Measurements from ENCODE around the gene MROH7. TPM values are rescaled to one million over a fixed set of nuclear protein-coding genes. Genes with fewer than 3 reads are reported as not detected.

MROH7 gene
- total RNA-seq, 1 experiment from 2014 or later: not detected

GRCh38 chr1:54611621-54612020 is 30.0 kb upstream of the MROH7 start:
- no peaks in the 10 kb centered on the region for H3K79me2 ChIP-seq (ENCODE audit: low read length)
- DNase-seq (no peak), ATAC-seq (no peak)
- H4K20me1 ChIP-seq (ENCODE audit: low read length): no peaks in the 10 kb centered on the region
- no peak overlapping the region for H3K9ac ChIP-seq (ENCODE audit: low read length)
- H3K4me2 ChIP-seq (ENCODE audit: low read length): no peak overlapping the region
- TF ChIP-seq EZH2phosphoT487 (IDR thresholded peaks at IDR 0.05; ENCODE audit: borderline replicate concordance, low read length): no peak
- TF ChIP-seq CTCF (conservative IDR thresholded peaks at IDR 0.05; ENCODE audit: low read depth, low read length): no peak
- TF ChIP-seq EZH2 (IDR thresholded peaks at IDR 0.05; ENCODE audit: low read length, unreplicated experiment): no peak
- no TSS peak for BruUV-seq (replicated peaks)
- ChIA-PET CTCF (no interaction called here), POLR2A (ENCODE audit: unreplicated experiment) (no interaction called here)
- H2AFZ ChIP-seq (ENCODE audit: low read length): no peak overlapping the region
- intact Hi-C loops (cut with micrococcal nuclease): no loop called here
- H3K9me2 ChIP-seq (replicated peaks; ENCODE audit: low read length): no peaks in the 10 kb centered on the region
- no peak overlapping the region for H3K27ac ChIP-seq (ENCODE audit: low read length)
- no peaks in the 10 kb centered on the region for H3K9me3 ChIP-seq (ENCODE audit: low read length)
- H3K36me3 ChIP-seq (ENCODE audit: low read depth, low read length): no peaks in the 10 kb centered on the region
- no peak overlapping the region for H3K4me3 ChIP-seq (ENCODE audit: low read length)
- H3F3A ChIP-seq (ENCODE audit: low read length, unreplicated experiment): no peaks in the 10 kb centered on the region
- H3K27me3 ChIP-seq (ENCODE audit: low read length): no peaks in the 10 kb centered on the region
- H3K4me1 ChIP-seq (ENCODE audit: insufficient read depth, low read length): no peaks in the 10 kb centered on the region

- no TSS peak for BruUV-seq (replicated peaks)
- no peak overlapping the region for H3K4me3 ChIP-seq (ENCODE audit: low read length)
- H3K9me2 ChIP-seq (replicated peaks; ENCODE audit: low read length): no peaks in the 10 kb centered on the region
- H3K36me3 ChIP-seq (ENCODE audit: low read depth, low read length): no peaks in the 10 kb centered on the region
- POLR2A ChIA-PET (ENCODE audit: unreplicated experiment): no interaction called here
- H3K9me3 ChIP-seq (ENCODE audit: low read length): no peaks in the 10 kb centered on the region
- no peak for ATAC-seq
- intact Hi-C loops (cut with micrococcal nuclease): no loop called here
- no peak for DNase-seq
- no peaks in the 10 kb centered on the region for H3K4me1 ChIP-seq (ENCODE audit: insufficient read depth, low read length)
- no peaks in the 10 kb centered on the region for H3K27me3 ChIP-seq (ENCODE audit: low read length)
- H2AFZ ChIP-seq (ENCODE audit: low read length): no peak overlapping the region
- CTCF ChIA-PET: no interaction called here
- TF ChIP-seq CTCF (conservative IDR thresholded peaks at IDR 0.05; ENCODE audit: low read depth, low read length): no peak
- no peak for TF ChIP-seq EZH2phosphoT487 (IDR thresholded peaks at IDR 0.05; ENCODE audit: borderline replicate concordance, low read length)
- no peak for TF ChIP-seq EZH2 (IDR thresholded peaks at IDR 0.05; ENCODE audit: low read length, unreplicated experiment)
- no peak overlapping the region for H3K9ac ChIP-seq (ENCODE audit: low read length)
- H3K27ac ChIP-seq (ENCODE audit: low read length): no peak overlapping the region
- H3K4me2 ChIP-seq (ENCODE audit: low read length): no peak overlapping the region
- no peaks in the 10 kb centered on the region for H3F3A ChIP-seq (ENCODE audit: low read length, unreplicated experiment)
- H4K20me1 ChIP-seq (ENCODE audit: low read length): no peaks in the 10 kb centered on the region
- H3K79me2 ChIP-seq (ENCODE audit: low read length): no peaks in the 10 kb centered on the region
These were observed 27.6 kb upstream of the MROH7 start for GRCh38 chr1:54614024-54614423.

GRCh38 chr1:54614563-54614962 is 27.0 kb upstream of the MROH7 start:
- Histone ChIP-seq H3F3A (ENCODE audit: low read length, unreplicated experiment) (no peaks in the 10 kb centered on the region), H4K20me1 (ENCODE audit: low read length) (no peaks in the 10 kb centered on the region), H3K9ac (ENCODE audit: low read length) (no peak overlapping the region), H3K4me3 (ENCODE audit: low read length) (no peak overlapping the region), H3K27me3 (ENCODE audit: low read length) (no peaks in the 10 kb centered on the region), H3K9me2 (replicated peaks; ENCODE audit: low read length) (no peaks in the 10 kb centered on the region), H3K9me3 (ENCODE audit: low read length) (no peaks in the 10 kb centered on the region), H3K27ac (ENCODE audit: low read length) (no peak overlapping the region), H3K79me2 (ENCODE audit: low read length) (no peaks in the 10 kb centered on the region), H3K4me2 (ENCODE audit: low read length) (no peak overlapping the region), H3K4me1 (ENCODE audit: insufficient read depth, low read length) (no peaks in the 10 kb centered on the region), H3K36me3 (ENCODE audit: low read depth, low read length) (no peaks in the 10 kb centered on the region), H2AFZ (ENCODE audit: low read length) (no peak overlapping the region)
- intact Hi-C loops (cut with micrococcal nuclease): no loop called here
- CTCF ChIA-PET: no interaction called here
- no TSS peak for BruUV-seq (replicated peaks)
- POLR2A ChIA-PET (ENCODE audit: unreplicated experiment): no interaction called here
- TF ChIP-seq EZH2phosphoT487 (IDR thresholded peaks at IDR 0.05; ENCODE audit: borderline replicate concordance, low read length) (no peak), CTCF (conservative IDR thresholded peaks at IDR 0.05; ENCODE audit: low read depth, low read length) (no peak), EZH2 (IDR thresholded peaks at IDR 0.05; ENCODE audit: low read length, unreplicated experiment) (no peak)
- ATAC-seq: no peak
- DNase-seq: no peak
